ENCODE measurements around the gene FAM193B.
"Not testable (repeated sequence)": the region's sequence is repeated elsewhere in the genome, so short reads cannot be mapped to it uniquely, and the experiment has no call there.

FAM193B gene

DNA sequence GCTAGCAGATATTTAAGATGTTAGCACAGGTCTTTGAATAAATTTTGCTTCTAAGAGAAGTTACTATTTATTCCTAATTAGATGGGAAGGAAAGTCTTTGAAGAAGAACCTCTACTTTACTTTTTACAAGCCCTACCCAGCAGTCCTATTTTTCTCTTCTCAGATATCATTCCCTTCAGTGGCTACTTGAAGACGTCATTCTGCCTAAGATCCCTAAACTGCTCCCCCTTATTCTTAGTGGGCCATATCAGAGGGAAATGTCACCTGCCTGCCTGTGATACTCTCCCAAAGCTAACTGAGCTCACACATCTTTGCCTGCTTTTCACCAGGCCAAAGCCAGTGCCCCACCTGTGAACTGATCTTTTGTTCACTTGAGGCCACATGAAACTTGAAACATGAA, 21.1 kb upstream of the FAM193B start:
- DNase-seq = no peak

DNA sequence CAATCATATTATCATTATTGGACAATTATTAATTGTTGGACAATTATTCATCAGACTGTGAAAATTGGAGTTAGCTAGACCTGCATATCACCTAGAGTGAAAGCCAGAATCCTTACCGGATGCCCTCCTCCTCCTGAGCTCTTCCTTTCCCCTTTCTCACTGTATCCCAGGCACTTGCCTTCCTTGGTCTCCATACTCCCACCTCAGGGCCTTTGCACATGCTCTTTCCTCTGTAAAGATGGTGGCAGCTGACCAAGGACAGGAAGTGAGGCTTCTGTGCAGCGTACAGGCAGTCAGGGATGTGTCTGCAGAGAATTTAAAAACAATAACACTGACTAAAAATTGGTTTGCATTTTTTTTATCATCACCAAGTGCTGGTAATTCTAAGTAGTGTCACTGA, 15.5 kb upstream of the FAM193B start:
- no peak for DNase-seq

DNA sequence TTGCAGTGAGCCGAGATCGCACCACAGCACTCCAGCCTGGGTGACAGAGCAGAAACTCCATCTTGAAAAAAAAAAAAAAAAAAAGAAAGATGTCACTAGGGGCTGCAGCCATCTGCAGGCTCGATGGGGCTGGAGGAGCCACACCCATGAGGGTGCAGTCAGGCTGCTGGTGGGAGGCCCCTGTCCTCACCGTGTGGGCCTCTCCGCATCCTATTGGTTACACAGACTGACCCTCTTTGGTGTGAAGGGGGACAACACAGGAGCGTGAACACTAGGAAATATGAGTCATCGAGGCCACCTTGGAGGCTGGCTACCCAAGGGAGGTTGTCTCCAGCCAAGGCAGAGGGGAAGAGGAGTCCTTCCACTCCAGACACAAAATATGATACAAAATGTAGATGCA, 14.0 kb upstream of the FAM193B start:
- DNase-seq = no peak

DNA sequence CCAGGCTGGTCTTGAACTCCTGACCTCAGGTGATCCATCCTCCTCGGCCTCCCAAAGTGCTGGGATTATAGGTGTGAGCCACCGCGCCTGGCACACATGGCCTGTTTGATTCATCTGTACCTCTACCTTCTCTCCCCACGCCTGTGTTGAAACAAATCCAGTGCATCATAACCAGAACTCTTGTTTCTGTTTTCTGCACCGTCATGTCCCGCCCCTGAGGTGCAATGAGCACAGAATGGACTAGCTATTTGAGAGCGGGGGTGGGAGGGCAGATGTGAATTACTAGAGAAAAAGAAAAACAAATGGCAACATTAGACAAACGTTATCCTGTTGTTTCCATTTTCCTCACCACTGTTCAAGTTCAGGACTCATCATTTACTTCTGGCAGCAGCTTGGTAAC, 10.7 kb upstream of the FAM193B start:
- DNase-seq = no peak

DNA sequence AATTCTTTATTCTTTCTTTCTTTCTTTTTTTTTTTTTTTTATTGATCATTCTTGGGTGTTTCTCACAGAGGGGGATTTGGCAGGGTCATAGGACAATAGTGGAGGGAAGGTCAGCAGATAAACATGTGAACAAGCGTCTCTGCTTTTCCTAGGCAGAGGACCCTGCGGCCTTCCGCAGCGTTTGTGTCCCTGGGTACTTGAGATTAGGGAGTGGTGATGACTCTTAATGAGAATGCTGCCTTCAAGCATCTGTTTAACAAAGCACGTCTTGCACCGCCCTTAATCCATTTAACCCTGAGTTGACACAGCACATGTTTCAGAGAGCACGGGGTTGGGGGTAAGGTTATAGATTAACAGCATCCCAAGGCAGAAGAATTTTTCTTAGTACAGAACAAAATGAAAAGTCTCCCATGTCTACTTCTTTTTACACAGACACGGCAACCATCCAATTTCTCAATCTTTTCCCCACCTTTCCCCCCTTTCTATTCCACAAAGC, 5.1 kb upstream of the FAM193B start:
- DNase-seq = not testable (repeated sequence)

DNA sequence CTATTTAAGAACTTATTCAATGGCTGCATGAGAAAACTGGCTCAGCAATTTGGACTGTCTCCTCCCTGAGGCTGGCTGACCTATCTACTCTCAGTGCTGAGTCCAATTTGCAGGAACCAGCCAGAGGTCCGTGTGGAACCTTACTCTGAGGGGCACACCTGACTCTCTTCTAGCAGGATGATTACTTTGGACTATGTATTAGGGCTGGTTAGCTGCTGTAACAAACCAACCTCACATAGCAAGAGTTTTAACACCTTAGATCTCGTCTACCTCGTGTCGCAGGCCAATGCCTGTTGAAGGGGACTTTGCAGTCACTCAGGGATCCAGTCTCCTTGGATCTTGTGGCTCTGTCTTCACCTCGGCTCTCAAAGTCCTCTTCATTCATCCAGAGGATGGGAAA, 3.4 kb upstream of the FAM193B start:
- no peak for DNase-seq

DNA sequence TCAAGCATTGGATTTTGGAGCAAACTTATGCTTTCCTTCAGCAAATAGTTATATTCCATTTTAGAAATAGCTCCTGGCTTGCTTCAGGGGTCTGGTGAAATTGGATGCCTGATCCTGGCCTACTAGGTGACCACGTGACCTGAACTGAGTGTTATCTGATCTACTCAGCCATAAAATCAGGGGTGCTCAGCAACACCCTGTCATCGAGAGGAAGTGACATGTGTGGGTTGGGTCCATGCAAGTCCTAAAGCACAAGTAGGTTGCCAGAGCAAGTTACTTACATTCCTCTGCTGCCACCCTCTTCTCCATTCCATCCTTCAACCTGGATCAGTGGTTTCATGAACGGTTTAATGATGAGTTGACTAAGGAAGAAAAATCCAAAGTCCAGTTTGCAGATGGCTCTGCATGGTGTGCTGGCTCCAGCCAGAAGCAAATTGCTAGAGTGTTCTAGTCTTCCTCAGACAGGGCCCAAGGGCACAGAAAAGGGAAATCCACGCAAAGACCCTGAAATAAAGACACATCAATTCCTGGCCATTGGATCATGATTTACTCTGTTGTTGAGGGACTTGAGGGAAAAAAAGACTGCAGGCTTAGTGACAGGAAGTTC, 2.8 kb upstream of the FAM193B start:
- DNase-seq = peak in 1 of 2 donors; percentile 23

DNA sequence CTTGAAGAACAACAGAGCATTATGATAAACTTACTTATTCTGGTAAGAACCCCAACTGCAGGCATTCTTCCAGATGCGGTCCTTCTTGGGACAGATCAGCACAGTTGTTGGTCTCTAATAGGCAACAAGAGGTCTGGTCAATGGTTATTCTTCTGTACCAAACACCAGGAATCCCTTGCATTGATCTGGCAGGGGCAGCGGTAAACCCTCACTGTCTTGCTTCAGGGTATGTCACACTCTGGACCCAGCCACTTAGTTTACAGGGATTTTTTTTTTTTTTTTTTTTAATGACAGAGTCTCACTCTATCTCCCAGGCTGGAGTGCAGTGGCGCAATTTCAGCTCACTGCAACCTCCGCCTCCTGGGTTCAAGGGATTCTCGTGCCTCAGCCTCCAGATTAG, 1.3 kb upstream of the FAM193B start:
- no peak for DNase-seq

DNA sequence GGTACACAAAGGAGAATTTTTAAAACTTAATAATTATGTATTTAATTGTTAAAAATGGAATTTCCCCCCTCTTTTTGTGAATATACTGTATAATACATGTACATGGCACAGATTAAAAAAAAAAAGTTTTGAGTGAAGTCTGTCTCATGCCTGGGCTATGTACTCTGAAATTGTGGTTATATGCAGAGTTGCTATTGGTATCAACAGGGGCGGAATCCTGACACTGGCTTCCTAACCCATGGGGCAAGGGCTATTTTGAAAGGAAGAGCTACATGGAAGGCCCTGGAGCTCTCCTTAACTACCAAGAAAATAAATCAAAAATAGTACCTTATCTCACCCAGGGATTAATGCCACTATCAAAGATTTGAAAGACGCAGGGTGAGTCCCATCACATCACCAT, 865 bp upstream of the FAM193B start:
- DNase-seq = no peak

DNA sequence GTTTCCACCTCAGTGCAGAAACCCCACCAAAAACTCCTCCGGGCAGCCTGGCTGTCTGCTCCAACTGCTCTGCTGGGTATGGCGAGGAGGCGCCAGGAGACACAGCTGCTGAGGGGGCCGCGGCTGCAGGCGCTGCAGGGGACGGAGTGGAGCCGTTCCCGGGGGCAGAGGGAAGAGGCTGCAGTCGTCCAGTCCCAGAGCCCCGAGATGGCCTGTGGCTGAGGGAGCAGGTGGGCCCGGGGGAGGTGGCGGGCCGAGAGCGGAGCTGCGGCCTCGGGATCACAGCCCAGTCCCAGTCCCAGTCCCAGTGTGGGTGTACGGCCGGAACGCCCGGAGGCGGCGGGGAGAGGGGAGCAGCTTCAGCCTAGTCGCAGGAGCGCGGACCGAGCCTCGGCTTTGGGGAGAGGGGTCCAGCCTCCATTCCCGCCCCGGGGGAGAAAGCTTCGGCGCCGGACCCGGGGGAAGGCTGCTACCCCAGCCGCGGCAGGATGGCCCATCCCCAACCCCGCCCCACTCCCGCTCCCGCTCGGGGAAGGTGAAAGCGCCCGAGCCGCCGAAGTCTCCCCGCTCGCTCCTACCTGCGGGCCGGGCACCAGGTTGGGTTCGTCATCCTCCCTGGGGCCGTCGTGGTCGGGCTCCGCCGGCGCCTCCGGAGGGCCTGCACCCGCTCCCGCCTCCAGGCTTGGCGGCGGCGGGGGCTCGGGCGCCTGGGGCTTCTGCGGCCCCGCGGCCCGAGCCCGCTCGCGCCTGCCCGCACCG, 513 bp downstream of the FAM193B start:
- DNase-seq = peak in 1 of 2 donors; percentile 31

DNA sequence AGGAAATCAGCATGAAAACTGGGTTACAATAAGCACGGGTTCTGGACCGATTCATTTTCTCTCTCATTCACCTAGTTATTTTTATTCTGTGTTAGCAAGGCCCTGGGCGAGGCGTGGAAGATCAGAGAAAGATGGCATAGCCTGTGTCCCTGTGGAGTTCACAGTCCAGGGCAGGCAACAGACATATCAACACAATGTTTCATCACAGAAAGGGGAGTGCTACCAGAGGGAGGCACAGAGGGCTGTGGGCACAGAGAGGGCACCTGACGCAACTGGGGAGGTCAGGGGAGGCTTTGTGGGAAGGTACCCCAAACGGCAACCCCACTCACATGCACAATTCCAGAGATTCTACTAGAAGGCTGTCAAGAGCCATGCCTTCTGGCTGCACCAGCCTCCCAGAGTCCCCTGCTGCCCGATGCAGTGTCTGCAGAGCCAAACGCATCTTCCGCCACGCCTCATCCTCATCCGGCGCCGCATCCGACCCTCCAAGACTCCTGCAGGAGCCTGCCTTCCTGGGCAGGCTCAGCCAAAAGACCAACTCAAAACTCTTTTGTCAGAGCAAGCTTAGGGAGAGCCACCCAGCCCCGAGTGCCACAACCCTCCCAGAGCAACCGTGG, 1.4 kb downstream of the FAM193B start:
- no peak for DNase-seq

DNA sequence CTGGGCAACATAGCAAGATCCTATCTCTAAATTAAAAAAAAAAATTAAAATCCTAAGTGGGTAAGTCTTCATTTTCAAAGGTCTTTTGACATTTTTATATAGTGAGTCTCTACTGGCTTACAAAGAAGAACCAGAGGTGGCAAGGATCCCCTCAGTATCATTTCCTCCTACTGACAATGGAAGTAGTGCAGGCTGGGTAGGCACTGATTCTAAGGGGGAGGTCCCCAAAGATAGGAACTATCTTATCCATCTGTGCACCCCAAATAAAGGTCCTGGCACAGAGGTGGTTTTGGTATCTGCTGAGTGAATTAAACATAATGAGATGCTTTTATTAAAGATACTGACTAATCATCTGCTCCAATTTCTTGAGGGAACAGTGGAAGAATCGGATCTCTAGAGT, 4.2 kb downstream of the FAM193B start:
- DNase-seq = no peak

DNA sequence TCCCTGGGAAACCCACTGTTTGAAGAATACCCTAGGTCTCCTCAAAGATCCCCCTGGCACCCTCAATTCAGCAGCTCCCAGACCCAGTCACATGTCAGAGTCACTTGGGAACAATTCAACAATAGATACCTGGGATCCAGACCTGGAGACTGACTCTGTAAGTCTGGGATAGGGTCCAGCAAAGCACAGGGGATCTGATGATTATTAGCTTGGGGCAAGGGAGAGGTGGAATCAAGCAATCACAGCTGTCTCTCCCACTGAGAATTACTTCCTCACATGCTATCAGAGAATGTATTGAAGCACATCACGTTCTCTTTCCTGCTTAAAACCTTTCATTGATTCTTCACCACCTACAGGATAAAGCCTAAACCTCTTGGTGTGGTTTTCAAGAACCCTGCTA, 5.9 kb downstream of the FAM193B start:
- DNase-seq = no peak

DNA sequence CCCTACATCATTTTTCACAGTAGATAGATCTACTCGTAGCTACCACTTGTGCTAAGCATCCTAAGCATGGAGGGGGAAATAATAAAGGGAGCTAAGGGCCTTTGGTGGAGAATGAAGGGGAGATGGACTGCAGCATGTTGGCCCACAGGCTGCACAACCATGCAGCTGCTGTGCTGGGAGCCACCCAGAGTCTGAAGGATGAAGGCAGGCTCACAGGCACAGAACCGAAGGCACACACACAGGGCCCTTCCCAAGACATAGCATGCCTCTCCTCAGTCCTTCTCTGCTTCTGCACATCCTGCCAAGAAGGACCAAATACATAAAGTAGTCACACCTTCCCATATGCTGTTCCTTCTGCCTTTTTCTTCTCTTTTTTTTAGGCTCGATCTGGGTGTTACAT, 6.6 kb downstream of the FAM193B start:
- no peak for DNase-seq

DNA sequence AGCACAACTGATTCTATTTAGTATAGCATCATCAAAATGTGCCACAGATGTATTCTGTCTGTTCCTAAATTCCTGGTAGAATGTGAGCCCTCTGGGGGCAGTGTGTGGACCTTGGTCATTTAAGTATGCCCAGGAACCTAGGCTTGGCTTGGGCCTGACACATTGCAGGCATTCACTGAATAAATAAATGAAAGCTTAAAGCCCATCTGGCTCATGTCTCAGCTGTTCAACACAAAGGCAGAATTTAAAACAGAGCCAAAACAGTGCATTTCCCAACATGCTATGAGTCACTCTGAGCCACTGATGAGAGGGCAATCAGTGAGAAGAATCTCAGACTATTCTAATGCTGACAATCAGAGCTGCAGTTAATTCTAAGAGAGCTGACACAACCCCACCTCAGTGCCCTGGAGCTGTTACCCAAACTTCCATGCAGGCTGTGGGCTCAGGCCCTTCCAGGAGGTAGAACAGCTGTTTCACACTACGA, 8.1 kb downstream of the FAM193B start:
- peak in 1 of 2 donors; percentile 8 for DNase-seq

DNA sequence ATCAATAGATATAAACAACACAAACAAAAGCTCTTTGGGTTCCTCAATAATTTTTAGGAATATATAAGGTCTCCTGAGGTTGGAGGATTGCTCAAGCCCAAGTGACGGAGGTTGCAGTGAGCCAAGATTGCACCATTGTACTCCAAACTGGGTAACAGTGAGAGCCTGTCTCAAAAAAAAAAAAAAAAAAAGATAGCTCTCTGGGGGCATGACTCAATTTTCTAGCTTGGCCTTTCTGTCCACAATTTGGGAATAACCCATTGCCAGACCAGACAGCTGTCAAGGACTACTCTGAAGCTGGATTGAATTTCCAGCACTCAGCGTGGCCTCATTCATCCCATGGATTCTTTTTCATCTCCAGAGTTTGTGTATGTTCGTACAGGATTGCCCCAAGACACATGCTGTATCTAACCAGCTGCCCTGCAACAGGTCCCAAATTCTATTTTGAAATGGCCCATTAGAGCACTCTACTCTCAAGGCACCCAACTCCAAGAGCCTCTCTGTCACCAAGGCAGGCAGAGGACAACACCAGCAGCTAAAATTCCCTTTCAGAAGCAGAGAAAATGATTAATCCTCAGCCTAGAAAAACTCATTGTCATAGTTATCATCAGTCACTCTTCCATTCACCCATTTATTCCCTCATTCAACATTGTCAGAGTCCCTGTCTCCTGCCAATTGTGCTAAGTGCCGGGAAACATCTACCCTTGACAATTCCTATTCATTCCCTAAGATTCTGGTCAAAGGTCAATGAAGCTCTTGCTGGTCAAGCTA, 8.7 kb downstream of the FAM193B start:
- peak in 1 of 2 donors; percentile 11 for DNase-seq

DNA sequence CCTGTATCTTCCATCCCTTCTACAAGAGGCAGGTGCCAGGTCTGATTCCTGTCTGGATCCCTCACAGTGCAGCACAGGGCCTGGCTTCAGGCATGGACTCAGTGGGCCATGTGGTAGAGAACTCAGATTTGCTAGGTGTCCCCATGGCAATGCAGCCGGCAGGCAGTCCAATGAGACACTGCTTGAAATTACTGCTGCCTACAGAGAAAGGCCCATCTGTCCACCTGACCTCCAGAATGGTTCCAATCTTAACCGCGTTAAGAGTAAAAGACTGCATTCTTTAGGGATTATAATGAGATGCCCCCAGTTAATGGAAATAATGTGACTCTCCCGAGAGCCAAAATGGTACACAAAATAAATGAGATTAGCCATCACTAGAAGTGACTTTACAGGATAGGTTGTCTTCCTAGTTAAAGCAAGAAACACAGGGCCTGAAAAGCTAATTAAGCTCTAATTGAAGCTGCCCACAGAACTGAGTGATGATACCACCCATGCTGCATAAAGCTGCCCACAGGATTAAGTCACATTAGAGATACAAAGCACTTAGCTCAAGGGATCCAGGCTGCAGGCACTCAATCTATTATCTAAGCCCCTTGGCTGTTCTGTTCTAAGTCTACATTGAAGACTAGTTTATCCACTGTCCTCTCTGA, 11.4 kb downstream of the FAM193B start:
- no peak for DNase-seq

DNA sequence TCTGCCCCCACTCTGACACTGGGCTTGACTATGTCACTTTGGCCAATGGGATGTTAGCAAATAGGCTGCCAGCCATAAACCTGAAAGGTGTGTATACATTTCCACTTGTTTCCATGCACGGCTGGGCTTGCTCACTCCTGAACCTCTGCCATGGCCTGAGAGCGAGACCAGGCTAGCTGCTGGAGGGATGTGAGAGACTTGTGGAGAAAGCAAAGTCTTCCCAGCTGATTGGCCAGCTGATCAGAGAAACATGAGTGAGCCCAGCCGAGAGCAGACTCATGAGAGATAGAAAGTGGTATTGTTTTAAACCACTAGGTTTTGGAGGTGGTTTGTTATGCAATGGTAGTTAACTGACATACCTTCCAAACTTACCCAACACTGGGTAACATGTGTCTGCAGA, 13.9 kb downstream of the FAM193B start:
- no peak for DNase-seq

DNA sequence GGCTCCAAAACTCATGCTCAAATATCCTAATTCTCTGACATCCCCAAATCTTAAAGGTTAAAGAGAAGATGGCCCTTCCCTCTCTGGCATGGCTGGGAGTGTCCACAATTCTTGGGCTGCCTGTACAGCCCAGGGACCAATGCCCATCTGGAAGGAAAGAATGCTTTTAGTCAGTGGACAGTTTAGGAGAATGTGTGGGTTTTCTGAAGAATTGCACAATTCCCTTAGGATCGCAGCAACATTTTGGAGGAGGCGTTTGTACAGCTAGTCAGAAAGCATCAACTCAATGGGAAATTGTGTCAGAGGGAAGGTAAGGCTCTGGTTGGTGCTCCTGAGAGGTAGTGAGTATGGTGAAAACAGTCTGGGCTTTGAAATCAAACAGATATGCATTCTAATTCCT, 15.0 kb downstream of the FAM193B start:
- no peak for DNase-seq

DNA sequence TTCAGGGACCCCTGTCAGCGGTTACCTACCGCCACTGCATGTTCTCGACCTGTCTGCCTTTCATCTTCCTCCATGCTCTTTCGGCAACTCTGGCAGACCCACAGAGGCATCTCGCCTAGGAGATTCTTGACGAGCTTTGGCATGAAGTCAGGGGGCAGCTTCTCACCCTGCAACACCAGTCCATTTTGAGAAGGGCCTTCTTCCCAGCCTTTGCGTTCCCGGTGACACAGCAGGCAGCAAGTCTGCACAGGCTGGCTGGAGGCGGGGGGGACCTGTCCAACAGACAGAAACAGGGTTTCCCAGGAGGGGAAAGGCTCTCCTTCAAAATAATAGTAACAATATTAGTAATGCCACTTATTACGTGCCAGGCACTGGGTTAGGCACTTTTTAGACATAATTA, 15.5 kb downstream of the FAM193B start:
- no peak for DNase-seq

DNA sequence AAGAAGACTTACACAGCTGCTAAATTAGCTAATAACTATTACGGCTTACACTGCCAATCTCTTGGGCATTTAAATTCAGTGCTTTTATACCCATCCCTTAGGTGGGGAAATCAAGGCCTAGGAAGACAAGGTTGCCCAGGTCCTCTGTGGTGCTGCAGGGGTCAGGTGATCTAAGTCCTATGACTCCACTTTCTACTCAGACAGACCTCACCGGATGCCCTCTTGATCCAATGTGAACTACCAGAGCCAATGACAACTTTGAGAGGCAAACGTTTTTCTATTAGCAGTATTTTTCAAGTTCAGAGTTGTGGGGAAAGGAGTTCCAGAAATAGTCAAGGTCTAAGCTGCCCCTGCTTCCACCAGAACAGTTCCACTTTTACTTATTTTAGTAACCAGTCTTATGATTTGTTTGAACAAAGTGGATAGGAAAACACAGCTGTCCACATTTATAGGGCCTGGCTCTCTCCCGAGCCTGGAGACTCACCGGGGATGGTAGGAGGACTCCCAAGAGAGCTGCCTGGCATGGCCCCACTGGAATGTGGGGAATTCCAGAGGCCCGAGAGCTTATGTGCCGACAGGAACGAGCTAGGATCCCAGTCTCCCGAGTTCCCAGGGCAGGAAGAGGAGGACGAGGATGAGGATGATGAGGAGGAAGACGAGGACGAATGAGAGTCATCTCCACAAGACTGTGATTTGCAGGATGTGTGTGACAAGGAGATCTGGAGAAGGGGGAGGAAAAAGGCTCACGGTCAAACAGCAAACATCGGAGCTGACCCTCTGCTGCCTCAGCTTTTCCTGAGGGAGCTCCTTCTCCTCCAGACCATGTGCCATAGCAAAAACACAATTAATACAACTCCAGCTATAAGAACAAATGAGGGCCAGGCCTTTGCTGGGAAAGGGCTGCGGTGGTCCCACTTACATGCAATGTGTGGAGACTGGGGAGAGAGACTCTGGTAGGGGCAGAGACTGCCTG, 16.7 kb downstream of the FAM193B start:
- DNase-seq = no peak

DNA sequence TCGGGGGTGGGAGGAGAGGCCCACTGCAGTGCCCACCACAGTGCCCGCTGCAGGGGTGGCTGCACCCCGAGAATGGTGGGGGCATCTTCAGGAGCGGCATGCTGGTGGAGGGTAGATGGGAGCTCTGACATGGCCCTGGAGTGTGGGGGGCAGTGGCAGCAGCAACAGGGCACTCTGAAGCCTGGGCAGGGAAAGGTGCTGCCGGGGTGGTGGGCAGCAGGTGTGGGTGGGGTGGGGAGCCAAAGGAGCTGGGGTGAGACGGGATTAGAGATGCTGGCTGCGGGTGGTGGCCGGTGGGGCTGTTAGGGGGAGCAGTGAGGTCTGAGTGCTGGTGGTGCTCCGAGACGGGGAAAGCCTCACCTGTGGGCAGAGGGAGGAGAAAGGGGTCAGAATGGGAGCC, 18.0 kb downstream of the FAM193B start:
- no peak for DNase-seq

Data from bone marrow (tissue), 2 donors.